Skin epidermis (tissue), 12 donors: ENCODE results near the gene SOCS3.
A peak's percentile ranks its signal among the peaks of the same experiment; 100 is the strongest.

ENCODE experiments used
- H3K27ac ChIP-seq, 21 experiments: fragments of 200-600 bp; sonication (generic) in 11 of 21; one replicate each; pipeline ENCODE4 v1.5.0; 2020; ENCODE audit warnings: mild to moderate bottlenecking in 3 of 21, inconsistent platforms in 2 of 21, moderate library complexity in 2 of 21
- H3K4me3 ChIP-seq, 7 experiments: fragments of 200-600 bp; sonication (generic) in 2 of 7; one replicate each; pipeline ENCODE4 v1.5.0; 2020; ENCODE audit warnings: inconsistent platforms in 2 of 7, mild to moderate bottlenecking in 2 of 7, moderate library complexity in 1 of 7

Gene SOCS3

GRCh38 chr17:78356101-78356713 lies 3.7 kb downstream of the SOCS3 start:
- peak overlapping the region in 18 of 21 experiments; percentile 7 to 99 (median 60) for H3K27ac ChIP-seq
- peak overlapping the region in 4 of 7 experiments; percentile 75 to 95 (median 86) for H3K4me3 ChIP-seq

DNA sequence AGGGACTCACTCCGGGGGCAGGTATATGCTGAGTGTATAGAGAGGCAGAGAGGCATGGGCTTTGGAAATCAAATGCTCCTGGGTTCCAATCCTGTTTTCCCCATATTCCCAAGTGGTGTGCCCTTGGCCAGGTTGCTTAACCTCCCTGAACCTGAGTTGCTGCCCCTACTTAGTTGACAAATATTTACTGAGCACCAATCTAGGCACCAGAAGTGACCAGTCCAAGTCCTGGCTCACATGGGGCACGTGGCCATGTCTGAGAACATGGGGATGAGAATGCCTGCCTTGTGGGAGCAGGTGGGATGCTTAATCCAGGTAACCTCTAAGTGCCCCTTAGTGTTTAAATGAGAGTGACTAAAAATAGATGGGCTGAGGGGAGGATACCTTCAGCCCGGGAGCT lies 4.2 kb downstream of the SOCS3 start:
- H3K27ac ChIP-seq: peak overlapping the region in 16 of 21 experiments; percentile 7 to 99 (median 60)
- peak overlapping the region in 1 of 7 experiments; percentile 95 for H3K4me3 ChIP-seq

DNA sequence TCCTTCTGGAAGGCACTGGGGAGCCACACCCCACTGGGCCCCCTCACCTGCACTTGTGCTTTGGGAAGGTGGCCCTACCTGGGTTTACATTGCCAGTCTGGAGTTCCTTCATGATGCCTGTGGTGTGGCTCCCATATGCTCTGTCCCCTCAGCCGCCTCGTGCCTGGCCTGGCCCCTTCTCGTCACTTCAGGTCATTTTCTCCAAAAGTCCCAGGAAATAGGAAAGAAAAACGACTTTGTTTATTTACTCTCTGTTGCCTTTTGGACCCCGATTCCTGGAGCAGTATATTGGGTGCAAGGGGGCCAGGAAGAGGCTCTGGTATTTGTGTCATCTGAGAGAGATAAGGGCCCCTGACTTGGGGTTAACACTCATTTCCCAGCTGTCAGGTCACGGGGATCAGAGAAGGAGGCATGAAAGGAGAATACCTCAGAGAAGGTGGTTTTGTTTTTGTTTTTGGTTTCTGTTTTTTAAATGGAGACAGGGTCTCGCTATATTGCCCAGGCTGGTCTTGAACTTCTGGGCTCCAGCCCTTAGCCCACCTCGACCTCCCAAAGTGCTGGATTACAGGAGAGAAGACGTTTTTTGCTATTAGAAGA lies 4.7 kb downstream of the SOCS3 start:
- H3K27ac ChIP-seq: peak overlapping the region in 14 of 21 experiments; percentile 7 to 99 (median 55)
- no peak overlapping the region for H3K4me3 ChIP-seq

GRCh38 chr17:78353834-78354233 lies 6.0 kb downstream of the SOCS3 start:
- H3K27ac ChIP-seq: peak overlapping the region in 20 of 21 experiments; percentile 61 to 98 (median 81)
- peak overlapping the region in 1 of 7 experiments; percentile 46 for H3K4me3 ChIP-seq

DNA sequence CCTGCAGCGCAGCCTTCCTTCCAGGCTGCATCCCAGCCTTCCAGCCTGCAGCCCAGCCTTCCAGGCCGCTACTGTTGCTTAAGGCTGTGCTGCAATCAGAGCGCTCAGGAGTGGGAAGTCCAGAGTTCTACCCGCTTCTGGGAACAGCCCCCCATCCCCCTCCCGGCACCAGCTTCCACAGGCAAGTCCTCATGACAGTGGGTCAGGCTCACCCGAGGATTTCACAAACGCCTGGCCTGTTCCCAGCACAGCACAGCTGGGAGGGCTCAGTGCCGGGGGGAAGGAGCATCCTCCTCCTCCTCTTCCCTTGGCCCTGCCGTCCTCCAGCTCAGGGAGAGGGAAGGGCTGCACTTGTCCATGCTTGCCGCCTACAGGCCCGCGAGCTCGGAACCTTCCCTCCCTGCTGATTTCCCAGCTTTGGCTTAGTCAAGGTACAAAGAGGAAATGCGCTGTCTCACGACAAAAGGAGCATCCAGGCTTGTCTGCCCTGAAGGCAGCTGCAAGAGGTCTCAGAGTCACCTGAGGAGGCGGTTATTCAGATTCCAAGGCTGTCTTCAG lies 8.3 kb downstream of the SOCS3 start:
- Histone ChIP-seq H3K4me3 (no peak overlapping the region), H3K27ac (peak overlapping the region in 20 of 21 experiments; percentile 37 to 98 (median 82))

GRCh38 chr17:78349891-78350642 lies 9.8 kb downstream of the SOCS3 start:
- Histone ChIP-seq H3K4me3 (no peak overlapping the region), H3K27ac (peak overlapping the region in 10 of 21 experiments; percentile 16 to 98 (median 42))

GRCh38 chr17:78348055-78348770 lies 11.7 kb downstream of the SOCS3 start:
- H3K27ac ChIP-seq: peak overlapping the region in 3 of 21 experiments; percentile 8 to 67 (median 27)
- H3K4me3 ChIP-seq: no peak overlapping the region

DNA sequence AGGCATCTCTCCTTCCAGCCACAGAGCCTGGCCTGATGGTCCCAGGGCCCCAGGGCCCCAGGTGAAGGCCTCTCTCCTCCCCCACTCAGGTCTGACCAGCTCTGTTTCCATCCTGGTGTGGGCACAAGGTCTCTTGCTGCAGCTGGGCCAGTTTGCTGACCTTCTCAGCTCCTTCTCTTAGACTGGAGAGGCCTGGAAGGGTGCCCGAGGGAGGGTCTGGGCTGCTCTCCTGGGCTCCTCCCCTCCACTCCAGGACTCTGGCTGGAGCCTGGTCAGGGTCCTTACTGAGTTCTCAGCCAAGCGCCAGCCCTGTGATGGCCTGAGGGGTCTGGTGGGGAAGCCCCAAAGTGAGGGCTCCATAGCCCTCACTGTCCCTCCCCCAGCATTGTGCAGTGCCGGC lies 12.4 kb downstream of the SOCS3 start:
- Histone ChIP-seq H3K4me3 (no peak overlapping the region), H3K27ac (peak overlapping the region in 1 of 21 experiments; percentile 67)

DNA sequence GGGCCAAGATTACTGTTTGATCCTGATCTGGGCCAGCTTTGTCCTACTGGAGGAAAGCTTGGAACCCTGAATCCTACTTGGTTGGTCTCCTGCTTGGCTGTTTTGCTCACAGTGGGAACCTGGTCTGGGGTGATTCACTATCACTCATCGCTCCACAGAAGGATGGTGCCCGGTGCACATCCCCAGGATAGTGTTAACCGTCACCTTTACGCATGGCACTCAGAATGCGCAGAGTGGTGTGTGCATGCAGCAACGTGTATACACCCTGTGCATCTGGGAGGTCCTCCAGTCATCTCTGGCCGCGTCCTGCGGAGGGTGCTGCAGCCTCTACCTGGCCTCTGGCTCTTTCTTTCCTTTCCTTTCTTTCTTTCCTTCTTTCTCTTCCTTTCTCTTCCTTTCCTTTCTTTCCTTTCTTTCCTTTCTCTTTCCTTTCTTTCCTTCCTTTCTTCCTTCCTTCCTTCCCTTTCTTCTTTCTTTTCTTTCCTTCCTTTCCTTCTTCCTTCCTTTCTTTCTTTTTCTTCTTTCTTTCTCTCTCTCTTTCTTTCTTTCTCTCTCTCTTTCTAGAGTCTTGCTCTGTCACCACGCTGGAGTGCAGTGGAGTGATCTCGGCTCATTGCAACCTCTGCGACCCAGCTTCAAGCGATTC lies 13.1 kb downstream of the SOCS3 start:
- Histone ChIP-seq H3K4me3 (no peak overlapping the region), H3K27ac (peak overlapping the region in 2 of 21 experiments; percentile 26 to 67)

- Histone ChIP-seq H3K4me3 (no peak overlapping the region), H3K27ac (peak overlapping the region in 2 of 21 experiments; percentile 11 to 61)
Observed at GRCh38 chr17:78345791-78346494, 13.9 kb downstream of the SOCS3 start.

- Histone ChIP-seq H3K4me3 (no peak overlapping the region), H3K27ac (peak overlapping the region in 7 of 21 experiments; percentile 1 to 98 (median 34))
Observed at GRCh38 chr17:78345172-78345571, 14.7 kb downstream of the SOCS3 start.

GRCh38 chr17:78344666-78345065 lies 15.2 kb downstream of the SOCS3 start:
- peak overlapping the region in 8 of 21 experiments; percentile 1 to 98 (median 48) for H3K27ac ChIP-seq

GRCh38 chr17:78343543-78344201 lies 16.2 kb downstream of the SOCS3 start:
- Histone ChIP-seq H3K27ac (peak overlapping the region in 20 of 21 experiments; percentile 80 to 98 (median 91)), H3K4me3 (no peak overlapping the region)

More at GRCh38 chr17:78344666-78345065, 15.2 kb downstream of the SOCS3 start:
- no peak overlapping the region for H3K4me3 ChIP-seq

- Histone ChIP-seq H3K27ac (peak overlapping the region in 20 of 21 experiments; percentile 80 to 98 (median 91)), H3K4me3 (no peak overlapping the region)
Observed at GRCh38 chr17:78343187-78343542, 16.7 kb downstream of the SOCS3 start.

GRCh38 chr17:78342449-78343186 lies 17.3 kb downstream of the SOCS3 start:
- peak overlapping the region; percentile 18 to 42 (median 22) for H3K4me3 ChIP-seq
- H3K27ac ChIP-seq: peak overlapping the region; percentile 80 to 98 (median 90)

GRCh38 chr17:78341559-78342448 lies 18.1 kb downstream of the SOCS3 start:
- Histone ChIP-seq H3K27ac (peak overlapping the region; percentile 80 to 98 (median 91)), H3K4me3 (peak overlapping the region; percentile 18 to 42 (median 22))
